Measurements from ENCODE around the gene SLC35E1.
A peak's percentile ranks its signal among the peaks of the same experiment; 100 is the strongest.

The SLC35E1 gene

GRCh38 chr19:16590876-16591802 lies 18.9 kb upstream of the SLC35E1 start:
- H3K27ac ChIP-seq (ENCODE audit: low read length) = no peak overlapping the region
- H4K20me1 ChIP-seq (ENCODE audit: insufficient read depth, low read length) = no peaks in the 10 kb centered on the region
- H3K36me3 ChIP-seq (replicated peaks; ENCODE audit: insufficient read depth, low read length) = no peaks in the 10 kb centered on the region
- no peak overlapping the region for H3K4me2 ChIP-seq (ENCODE audit: low read depth, low read length)
- no peaks in the 10 kb centered on the region for H3K27me3 ChIP-seq (replicated peaks; ENCODE audit: insufficient read depth, low read length)
- peaks cover 92% of the 10 kb centered on the region for H3K79me2 ChIP-seq (ENCODE audit: low read length)
- H3K4me3 ChIP-seq (ENCODE audit: low read length) = no peak overlapping the region
- H3K9me2 ChIP-seq (replicated peaks; ENCODE audit: insufficient read depth, low read length) = no peaks in the 10 kb centered on the region
- H3K9me3 ChIP-seq (replicated peaks; ENCODE audit: insufficient read depth, low read length) = no peaks in the 10 kb centered on the region
- H3K4me1 ChIP-seq (ENCODE audit: low read length) = peaks cover 92% of the 10 kb centered on the region
- peaks cover 68% of the 10 kb centered on the region for H3F3A ChIP-seq (ENCODE audit: insufficient read depth, low read length)
- H3K9ac ChIP-seq (ENCODE audit: low read length) = no peak overlapping the region
- DNase-seq = no peak
- H2AFZ ChIP-seq (ENCODE audit: low read length) = no peak overlapping the region
- TF ChIP-seq EZH2 (optimal IDR thresholded peaks at IDR 0.05; ENCODE audit: low read depth, low read length) (no peak), EZH2phosphoT487 (IDR thresholded peaks at IDR 0.05; ENCODE audit: low read length) (no peak), CTCF (IDR thresholded peaks at IDR 0.05; ENCODE audit: low read length) (no peak)

- H3K9me2 ChIP-seq (replicated peaks; ENCODE audit: insufficient read depth, low read length) = no peaks in the 10 kb centered on the region
- peak overlapping the region; percentile 100; the same call in 1 of the 2 replicates for H3K4me2 ChIP-seq (ENCODE audit: low read depth, low read length)
- no peaks in the 10 kb centered on the region for H4K20me1 ChIP-seq (ENCODE audit: insufficient read depth, low read length)
- peaks cover 90% of the 10 kb centered on the region for H3K79me2 ChIP-seq (ENCODE audit: low read length)
- no peak overlapping the region for H2AFZ ChIP-seq (ENCODE audit: low read length)
- TF ChIP-seq CTCF (IDR thresholded peaks at IDR 0.05; ENCODE audit: low read length) (no peak), EZH2 (optimal IDR thresholded peaks at IDR 0.05; ENCODE audit: low read depth, low read length) (no peak), EZH2phosphoT487 (IDR thresholded peaks at IDR 0.05; ENCODE audit: low read length) (no peak)
- H3K36me3 ChIP-seq (replicated peaks; ENCODE audit: insufficient read depth, low read length) = no peaks in the 10 kb centered on the region
- peak overlapping the region; percentile 100; the same call in 1 of the 2 replicates for H3K9ac ChIP-seq (ENCODE audit: low read length)
- H3K27ac ChIP-seq (ENCODE audit: low read length) = peak overlapping the region; percentile 99
- no peaks in the 10 kb centered on the region for H3K9me3 ChIP-seq (replicated peaks; ENCODE audit: insufficient read depth, low read length)
- no peak for DNase-seq
- no peaks in the 10 kb centered on the region for H3K27me3 ChIP-seq (replicated peaks; ENCODE audit: insufficient read depth, low read length)
- H3K4me3 ChIP-seq (ENCODE audit: low read length) = no peak overlapping the region
- peaks cover 68% of the 10 kb centered on the region for H3F3A ChIP-seq (ENCODE audit: insufficient read depth, low read length)
- H3K4me1 ChIP-seq (ENCODE audit: low read length) = peaks cover 83% of the 10 kb centered on the region
Measured at GRCh38 chr19:16589917-16590316, 17.7 kb upstream of the SLC35E1 start.

GRCh38 chr19:16588824-16589577 lies 16.8 kb upstream of the SLC35E1 start:
- Histone ChIP-seq H2AFZ (ENCODE audit: low read length) (no peak overlapping the region), H3K9me2 (replicated peaks; ENCODE audit: insufficient read depth, low read length) (no peaks in the 10 kb centered on the region), H3F3A (ENCODE audit: insufficient read depth, low read length) (peaks cover 68% of the 10 kb centered on the region), H3K4me1 (ENCODE audit: low read length) (peaks cover 73% of the 10 kb centered on the region), H3K9me3 (replicated peaks; ENCODE audit: insufficient read depth, low read length) (no peaks in the 10 kb centered on the region), H3K27me3 (replicated peaks; ENCODE audit: insufficient read depth, low read length) (no peaks in the 10 kb centered on the region), H4K20me1 (ENCODE audit: insufficient read depth, low read length) (no peaks in the 10 kb centered on the region), H3K4me2 (ENCODE audit: low read depth, low read length) (peak overlapping the region; percentile 100), H3K27ac (ENCODE audit: low read length) (peak overlapping the region; percentile 99), H3K79me2 (ENCODE audit: low read length) (peaks cover 90% of the 10 kb centered on the region), H3K9ac (ENCODE audit: low read length) (peak overlapping the region; percentile 100), H3K4me3 (ENCODE audit: low read length) (peak overlapping the region; percentile 89), H3K36me3 (replicated peaks; ENCODE audit: insufficient read depth, low read length) (no peaks in the 10 kb centered on the region)
- DNase-seq = no peak
- TF ChIP-seq EZH2 (optimal IDR thresholded peaks at IDR 0.05; ENCODE audit: low read depth, low read length) (no peak), EZH2phosphoT487 (IDR thresholded peaks at IDR 0.05; ENCODE audit: low read length) (no peak), CTCF (IDR thresholded peaks at IDR 0.05; ENCODE audit: low read length) (no peak)

All from MM.1S (cell line).